Panc1 (cell line): ENCODE measurements around the gene NR1H4.

Experiments used
- POLR2AphosphoS5 ChIP-seq: IDR thresholded peaks from 2 replicates; pipeline ENCODE4 v1.6.1; 2012; ENCODE audit warnings: mild to moderate bottlenecking, low read depth, low read length, moderate library complexity
- SIN3A ChIP-seq: IDR thresholded peaks from 2 replicates; pipeline ENCODE4 v1.6.1; 2012; ENCODE audit warnings: low read depth, mild to moderate bottlenecking, low read length, moderate library complexity, borderline replicate concordance; ENCODE audit not compliant: insufficient read depth
- TCF7L2 ChIP-seq: IDR thresholded peaks from 2 replicates; pipeline ENCODE4 v1.6.1; 2011; ENCODE audit warnings: mild to moderate bottlenecking, low read depth, low read length, inconsistent platforms
- TF ChIP-seq, protein P1 (sequence below): fragments of 450-650 bp; IDR thresholded peaks from 2 replicates; pipeline ENCODE4 v1.5.1; 2017; ENCODE audit warnings: mild to moderate bottlenecking
- TF ChIP-seq, protein P2 (sequence below), 2 experiments: IDR thresholded peaks; 2 replicates each; pipeline ENCODE4 v1.6.1; 2011 to 2012; ENCODE audit warnings: low read depth in 2 of 2, control low read depth in 1 of 2, low read length in 1 of 2, mild to moderate bottlenecking in 1 of 2, moderate library complexity in 1 of 2; ENCODE audit not compliant: insufficient read depth in 1 of 2

DNA sequence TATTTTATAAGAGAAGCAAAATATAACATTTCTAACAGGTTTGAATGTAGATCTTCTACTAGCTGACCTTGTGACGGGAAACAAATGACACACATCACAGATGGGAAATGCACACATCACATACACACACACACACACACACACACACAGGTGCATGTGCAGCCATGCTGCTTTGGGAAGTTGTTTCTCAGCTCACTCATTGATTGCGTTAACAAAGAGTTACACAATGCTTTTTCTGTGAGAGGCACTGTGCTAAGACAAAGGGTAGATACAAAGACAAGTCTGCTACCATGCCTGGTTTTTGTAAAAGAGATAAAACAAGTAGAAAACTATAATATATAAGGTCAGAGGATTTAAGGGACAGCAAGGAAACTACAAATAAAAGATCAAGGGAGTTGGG is 1.3 kb upstream of the NR1H4 start:
- TF ChIP-seq, protein P1, sequence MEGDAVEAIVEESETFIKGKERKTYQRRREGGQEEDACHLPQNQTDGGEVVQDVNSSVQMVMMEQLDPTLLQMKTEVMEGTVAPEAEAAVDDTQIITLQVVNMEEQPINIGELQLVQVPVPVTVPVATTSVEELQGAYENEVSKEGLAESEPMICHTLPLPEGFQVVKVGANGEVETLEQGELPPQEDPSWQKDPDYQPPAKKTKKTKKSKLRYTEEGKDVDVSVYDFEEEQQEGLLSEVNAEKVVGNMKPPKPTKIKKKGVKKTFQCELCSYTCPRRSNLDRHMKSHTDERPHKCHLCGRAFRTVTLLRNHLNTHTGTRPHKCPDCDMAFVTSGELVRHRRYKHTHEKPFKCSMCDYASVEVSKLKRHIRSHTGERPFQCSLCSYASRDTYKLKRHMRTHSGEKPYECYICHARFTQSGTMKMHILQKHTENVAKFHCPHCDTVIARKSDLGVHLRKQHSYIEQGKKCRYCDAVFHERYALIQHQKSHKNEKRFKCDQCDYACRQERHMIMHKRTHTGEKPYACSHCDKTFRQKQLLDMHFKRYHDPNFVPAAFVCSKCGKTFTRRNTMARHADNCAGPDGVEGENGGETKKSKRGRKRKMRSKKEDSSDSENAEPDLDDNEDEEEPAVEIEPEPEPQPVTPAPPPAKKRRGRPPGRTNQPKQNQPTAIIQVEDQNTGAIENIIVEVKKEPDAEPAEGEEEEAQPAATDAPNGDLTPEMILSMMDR = no peak
- no peak for TF ChIP-seq SIN3A
- no peak for TF ChIP-seq POLR2AphosphoS5
- TF ChIP-seq, protein P2, sequence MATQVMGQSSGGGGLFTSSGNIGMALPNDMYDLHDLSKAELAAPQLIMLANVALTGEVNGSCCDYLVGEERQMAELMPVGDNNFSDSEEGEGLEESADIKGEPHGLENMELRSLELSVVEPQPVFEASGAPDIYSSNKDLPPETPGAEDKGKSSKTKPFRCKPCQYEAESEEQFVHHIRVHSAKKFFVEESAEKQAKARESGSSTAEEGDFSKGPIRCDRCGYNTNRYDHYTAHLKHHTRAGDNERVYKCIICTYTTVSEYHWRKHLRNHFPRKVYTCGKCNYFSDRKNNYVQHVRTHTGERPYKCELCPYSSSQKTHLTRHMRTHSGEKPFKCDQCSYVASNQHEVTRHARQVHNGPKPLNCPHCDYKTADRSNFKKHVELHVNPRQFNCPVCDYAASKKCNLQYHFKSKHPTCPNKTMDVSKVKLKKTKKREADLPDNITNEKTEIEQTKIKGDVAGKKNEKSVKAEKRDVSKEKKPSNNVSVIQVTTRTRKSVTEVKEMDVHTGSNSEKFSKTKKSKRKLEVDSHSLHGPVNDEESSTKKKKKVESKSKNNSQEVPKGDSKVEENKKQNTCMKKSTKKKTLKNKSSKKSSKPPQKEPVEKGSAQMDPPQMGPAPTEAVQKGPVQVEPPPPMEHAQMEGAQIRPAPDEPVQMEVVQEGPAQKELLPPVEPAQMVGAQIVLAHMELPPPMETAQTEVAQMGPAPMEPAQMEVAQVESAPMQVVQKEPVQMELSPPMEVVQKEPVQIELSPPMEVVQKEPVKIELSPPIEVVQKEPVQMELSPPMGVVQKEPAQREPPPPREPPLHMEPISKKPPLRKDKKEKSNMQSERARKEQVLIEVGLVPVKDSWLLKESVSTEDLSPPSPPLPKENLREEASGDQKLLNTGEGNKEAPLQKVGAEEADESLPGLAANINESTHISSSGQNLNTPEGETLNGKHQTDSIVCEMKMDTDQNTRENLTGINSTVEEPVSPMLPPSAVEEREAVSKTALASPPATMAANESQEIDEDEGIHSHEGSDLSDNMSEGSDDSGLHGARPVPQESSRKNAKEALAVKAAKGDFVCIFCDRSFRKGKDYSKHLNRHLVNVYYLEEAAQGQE (IDR thresholded peaks at IDR 0.05; ENCODE audit: insufficient read depth in 1 of 2, low read depth in 2 of 2, low read length in 1 of 2) = no peak
- TF ChIP-seq TCF7L2 = no peak
